ENCODE results near the gene ATP10A. TPM values are rescaled to one million over a fixed set of nuclear protein-coding genes. Genes with fewer than 3 reads are reported as not detected.
"Not testable (repeated sequence)": the region's sequence is repeated elsewhere in the genome, so short reads cannot be mapped to it uniquely, and the experiment has no call there.

ATP10A gene
- total and polyA plus RNA-seq, 9 donors: 0.28 to 3.2 (median 1.1) TPM

DNA sequence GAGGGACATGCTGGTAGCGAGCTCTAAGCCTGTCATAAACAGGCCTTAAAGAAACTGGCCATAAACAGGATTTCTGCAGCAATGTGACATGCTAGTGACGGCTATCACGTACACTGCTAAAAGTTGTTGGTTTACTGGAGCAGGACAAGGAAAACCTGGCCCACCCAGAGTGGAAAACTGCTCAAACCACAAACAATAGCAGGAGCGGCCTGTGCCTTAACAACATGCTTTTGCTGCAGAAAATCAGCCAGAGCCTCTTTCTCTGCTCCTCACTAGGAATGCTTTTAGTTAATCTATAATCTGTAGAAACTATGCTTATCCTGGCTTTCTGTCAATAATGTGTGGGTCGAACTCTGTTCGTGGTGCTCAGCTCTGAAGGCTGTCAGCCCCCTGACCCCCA, 221.4 kb downstream of the ATP10A start:
- no peak for DNase-seq
- Histone ChIP-seq H3K4me1 (ENCODE audit: insufficient read depth) (no peaks in the 10 kb centered on the region), H3K9me3 (no peaks in the 10 kb centered on the region), H3K27ac (no peak overlapping the region), H3K36me3 (no peaks in the 10 kb centered on the region), H3K4me3 (no peak overlapping the region), H3K27me3 (no peaks in the 10 kb centered on the region)
- TF ChIP-seq EP300 (IDR thresholded peaks at IDR 0.05) (no peak), POLR2A (IDR thresholded peaks at IDR 0.05) (no peak)
- TF ChIP-seq, protein P1, sequence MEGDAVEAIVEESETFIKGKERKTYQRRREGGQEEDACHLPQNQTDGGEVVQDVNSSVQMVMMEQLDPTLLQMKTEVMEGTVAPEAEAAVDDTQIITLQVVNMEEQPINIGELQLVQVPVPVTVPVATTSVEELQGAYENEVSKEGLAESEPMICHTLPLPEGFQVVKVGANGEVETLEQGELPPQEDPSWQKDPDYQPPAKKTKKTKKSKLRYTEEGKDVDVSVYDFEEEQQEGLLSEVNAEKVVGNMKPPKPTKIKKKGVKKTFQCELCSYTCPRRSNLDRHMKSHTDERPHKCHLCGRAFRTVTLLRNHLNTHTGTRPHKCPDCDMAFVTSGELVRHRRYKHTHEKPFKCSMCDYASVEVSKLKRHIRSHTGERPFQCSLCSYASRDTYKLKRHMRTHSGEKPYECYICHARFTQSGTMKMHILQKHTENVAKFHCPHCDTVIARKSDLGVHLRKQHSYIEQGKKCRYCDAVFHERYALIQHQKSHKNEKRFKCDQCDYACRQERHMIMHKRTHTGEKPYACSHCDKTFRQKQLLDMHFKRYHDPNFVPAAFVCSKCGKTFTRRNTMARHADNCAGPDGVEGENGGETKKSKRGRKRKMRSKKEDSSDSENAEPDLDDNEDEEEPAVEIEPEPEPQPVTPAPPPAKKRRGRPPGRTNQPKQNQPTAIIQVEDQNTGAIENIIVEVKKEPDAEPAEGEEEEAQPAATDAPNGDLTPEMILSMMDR (IDR thresholded peaks at IDR 0.05): no peak
- 35 to 42% (median 41%) methylated on average over 6 of the region's 6 CpGs for WGBS, 3 donors
- intact Hi-C loops (cut with DNase I): loop anchor here in 1 of 4 donors (10.0 kb wide), 1 partner anchor 187 kb away; no protein-coding TSS in a partner anchor

DNA sequence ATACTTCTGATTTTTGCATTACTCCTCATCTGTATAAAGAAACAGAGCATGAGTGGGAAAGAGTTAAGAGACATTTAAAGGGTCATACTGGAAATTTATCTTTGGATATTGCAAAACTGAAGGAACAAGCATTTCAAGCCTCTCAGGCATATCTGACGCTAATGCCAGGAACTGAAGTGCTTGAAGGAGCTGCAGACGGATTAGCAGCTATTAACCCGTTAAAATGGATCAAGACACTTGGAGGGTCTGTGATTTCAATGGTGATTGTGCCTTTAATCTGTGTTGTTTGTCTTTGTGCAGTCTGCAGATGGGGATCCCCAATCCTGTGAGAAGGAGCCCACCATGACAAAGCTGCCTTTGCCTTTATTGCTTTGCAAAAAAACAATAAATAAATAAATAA, 221.8 kb downstream of the ATP10A start:
- Histone ChIP-seq H3K36me3 (no peaks in the 10 kb centered on the region), H3K27ac (no peak overlapping the region), H3K9me3 (no peaks in the 10 kb centered on the region), H3K27me3 (no peaks in the 10 kb centered on the region), H3K4me1 (ENCODE audit: insufficient read depth) (no peaks in the 10 kb centered on the region), H3K4me3 (no peak overlapping the region)
- WGBS, 3 donors: 18 to 46% (median 21%) methylated on average over 3 of the region's 3 CpGs
- DNase-seq: no peak
- intact Hi-C loops (cut with DNase I): loop anchor here in 1 of 4 donors (10.0 kb wide), 1 partner anchor 187 kb away; no protein-coding TSS in a partner anchor
- TF ChIP-seq POLR2A (IDR thresholded peaks at IDR 0.05): no peak
- TF ChIP-seq EP300 (IDR thresholded peaks at IDR 0.05): no peak
- TF ChIP-seq, protein P1 (IDR thresholded peaks at IDR 0.05): no peak

DNA sequence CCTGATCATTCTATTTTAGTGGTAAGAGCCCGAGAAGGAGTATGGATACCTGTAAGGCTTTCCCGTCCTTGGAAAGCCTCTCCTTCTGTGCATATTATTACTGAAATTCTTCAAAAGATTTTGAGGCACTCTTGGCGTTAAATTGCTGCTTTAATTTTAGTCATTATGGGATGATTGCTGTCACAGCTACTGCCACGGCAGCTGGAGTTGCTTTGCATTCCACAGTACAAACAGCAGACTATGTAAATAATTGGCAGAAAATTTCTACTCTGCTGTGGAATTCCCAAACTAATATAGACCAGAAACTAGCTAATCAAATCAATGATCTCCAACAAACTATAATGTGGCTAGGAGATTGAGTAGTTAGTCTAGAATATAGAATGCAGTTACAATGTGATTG, 222.2 kb downstream of the ATP10A start:
- not testable (repeated sequence) for H3K9me3 ChIP-seq; DNase-seq; H3K4me3 ChIP-seq; H3K27me3 ChIP-seq; H3K36me3 ChIP-seq; H3K27ac ChIP-seq; H3K4me1 ChIP-seq (ENCODE audit: insufficient read depth)
- intact Hi-C loops (cut with DNase I): loop anchor here in 1 of 4 donors (10.0 kb wide), 1 partner anchor 186 kb away; no protein-coding TSS in a partner anchor
- 36 to 62% (median 40%) methylated on average over 4 of the region's 4 CpGs for WGBS, 3 donors

DNA sequence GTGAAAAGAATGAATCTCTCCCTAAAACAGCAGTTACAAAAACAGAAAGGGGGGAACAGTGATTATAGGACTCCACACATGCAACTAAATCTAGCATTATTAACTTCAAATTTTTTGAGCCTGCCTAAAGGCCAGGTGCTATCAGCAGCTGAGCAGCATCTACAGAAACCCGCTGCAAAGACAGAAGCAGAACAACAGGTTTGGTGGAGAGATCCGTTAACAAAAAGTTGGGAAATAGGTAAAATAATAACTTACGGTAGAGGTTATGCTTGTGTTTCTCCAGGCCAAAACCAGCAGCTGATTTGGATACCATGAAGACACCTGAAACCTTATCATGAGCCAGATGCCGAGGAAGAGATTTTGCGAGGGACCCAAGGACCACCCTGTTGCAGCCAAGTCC, 222.7 kb downstream of the ATP10A start:
- TF ChIP-seq EP300 (IDR thresholded peaks at IDR 0.05) (no peak), POLR2A (IDR thresholded peaks at IDR 0.05) (no peak)
- TF ChIP-seq, protein P1 (IDR thresholded peaks at IDR 0.05): no peak
- DNase-seq: no peak
- H3K9me3 ChIP-seq: no peaks in the 10 kb centered on the region
- no peaks in the 10 kb centered on the region for H3K36me3 ChIP-seq
- H3K27ac ChIP-seq: no peak overlapping the region
- intact Hi-C loops (cut with DNase I): loop anchor here in 1 of 4 donors (10.0 kb wide), 1 partner anchor 186 kb away; no protein-coding TSS in a partner anchor
- no peaks in the 10 kb centered on the region for H3K4me1 ChIP-seq (ENCODE audit: insufficient read depth)
- WGBS, 3 donors: 81 to 91% (median 83%) methylated on average over 5 of the region's 5 CpGs
- H3K4me3 ChIP-seq: no peak overlapping the region
- no peaks in the 10 kb centered on the region for H3K27me3 ChIP-seq

DNA sequence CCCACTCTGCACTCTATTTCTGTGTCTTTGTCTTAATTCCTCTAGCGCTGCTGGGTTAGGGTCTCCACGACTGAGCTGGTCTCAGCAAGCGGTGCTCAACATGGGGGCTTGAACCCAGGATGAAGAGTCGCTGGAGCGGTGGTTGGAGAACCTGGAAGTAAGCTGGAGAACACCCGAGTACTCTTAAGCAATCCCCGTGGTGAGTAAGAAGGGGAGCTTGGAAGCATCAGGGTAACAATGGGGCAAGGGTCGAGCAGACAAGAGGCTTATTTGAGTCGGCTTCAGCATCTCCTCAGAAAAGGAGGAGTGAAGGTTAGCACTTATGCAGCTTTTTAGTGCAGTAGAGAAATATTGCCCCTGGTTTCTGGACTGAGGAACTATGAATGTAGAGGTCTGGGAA, 226.6 kb downstream of the ATP10A start:
- H3K36me3 ChIP-seq; H3K27me3 ChIP-seq; H3K27ac ChIP-seq; H3K4me1 ChIP-seq (ENCODE audit: insufficient read depth); H3K9me3 ChIP-seq; DNase-seq; intact Hi-C loops (cut with DNase I); H3K4me3 ChIP-seq: not testable (repeated sequence)
- WGBS, 3 donors: 79 to 81% (median 80%) methylated on average over 9 of the region's 9 CpGs

All from ovary (tissue), 9 donors.